Liver (tissue), 9 donors: ENCODE results near the gene ANKRD42. TPM values are rescaled to one million over a fixed set of nuclear protein-coding genes. Genes with fewer than 3 reads are reported as not detected.

Experiments
- DNase-seq: peaks from one replicate; pipeline ENCODE4 v3.0.0-alpha.2; 2017; ENCODE audit warnings: low spot score
- H3K27ac ChIP-seq, 2 donors: one replicate each; pipeline ENCODE4 v1.7.0; 2013; ENCODE audit warnings: inconsistent platforms in 2 of 2, low read length in 2 of 2, control low read depth in 1 of 2, low read depth in 1 of 2, mild to moderate bottlenecking in 1 of 2
- H3K27me3 ChIP-seq, 4 donors: one replicate each; pipeline versions ENCODE4 v1.6.1 to v1.7.0; 2013; ENCODE audit warnings: low read length in 3 of 4, inconsistent platforms in 1 of 4, mild to moderate bottlenecking in 1 of 4, moderate library complexity in 1 of 4; ENCODE audit not compliant: control insufficient read depth in 4 of 4, insufficient read depth in 4 of 4
- H3K36me3 ChIP-seq, 4 donors: one replicate each; pipeline versions ENCODE4 v1.6.1 to v1.7.0; 2013; ENCODE audit warnings: low read length in 3 of 4, mild to moderate bottlenecking in 3 of 4, low read depth in 1 of 4, moderate library complexity in 1 of 4; ENCODE audit not compliant: control insufficient read depth in 4 of 4, insufficient read depth in 3 of 4
- H3K4me1 ChIP-seq, 4 donors: one replicate each; pipeline versions ENCODE4 v1.6.1 to v1.7.0; 2013; ENCODE audit warnings: low read length in 3 of 4, mild to moderate bottlenecking in 3 of 4, moderate library complexity in 1 of 4; ENCODE audit not compliant: control insufficient read depth in 4 of 4, insufficient read depth in 4 of 4
- H3K4me3 ChIP-seq, 3 donors: one replicate each; pipeline versions ENCODE4 v1.6.1 to v1.7.0; 2013; ENCODE audit warnings: low read length in 3 of 3, control low read depth in 1 of 3, low read depth in 1 of 3, mild to moderate bottlenecking in 1 of 3
- H3K9ac ChIP-seq, 2 donors: one replicate each; pipeline ENCODE4 v1.7.0; 2013; ENCODE audit warnings: low read length in 2 of 2, mild to moderate bottlenecking in 2 of 2, moderate library complexity in 2 of 2, control low read depth in 1 of 2, low read depth in 1 of 2
- H3K9me3 ChIP-seq, 4 donors: one replicate each; pipeline versions ENCODE4 v1.6.1 to v1.7.0; 2013; ENCODE audit warnings: low read length in 3 of 4; ENCODE audit not compliant: control insufficient read depth in 4 of 4
- ATF3 ChIP-seq: IDR thresholded peaks from 2 replicates; pipeline ENCODE4 v1.6.1; 2016; ENCODE audit warnings: antibody characterized with exemption
- CTCF ChIP-seq: fragments of 150-350 bp; IDR thresholded peaks from 2 replicates; pipeline ENCODE4 v1.5.1; 2017; ENCODE audit warnings: improper control_type of control experiment, low read depth, low read length; ENCODE audit not compliant: missing input control
- EGR1 ChIP-seq, 2 donors: IDR thresholded peaks; 2 replicates each; pipeline ENCODE4 v1.6.1; 2016 to 2018; ENCODE audit warnings: antibody characterized with exemption in 2 of 2, low read depth in 2 of 2
- FOXA1 ChIP-seq: IDR thresholded peaks from 2 replicates; pipeline ENCODE4 v1.6.1; 2016; ENCODE audit warnings: antibody characterized with exemption
- FOXA2 ChIP-seq: IDR thresholded peaks from 2 replicates; pipeline ENCODE4 v1.6.1; 2016; ENCODE audit warnings: antibody characterized with exemption
- GABPA ChIP-seq, 2 donors: IDR thresholded peaks in 1 of 2; conservative IDR thresholded peaks in 1 of 2; 2 replicates each; pipeline ENCODE4 v1.6.1; 2016; ENCODE audit warnings: antibody characterized with exemption in 2 of 2, mild to moderate bottlenecking in 1 of 2, moderate library complexity in 1 of 2
- HNF4A ChIP-seq, 2 donors: conservative IDR thresholded peaks; 2 replicates each; pipeline ENCODE4 v1.6.1; 2016; ENCODE audit warnings: antibody characterized with exemption in 2 of 2, mild to moderate bottlenecking in 2 of 2
- HNF4G ChIP-seq: IDR thresholded peaks from 2 replicates; pipeline ENCODE4 v1.6.1; 2016; ENCODE audit warnings: antibody characterized with exemption
- JUND ChIP-seq, 2 donors: IDR thresholded peaks; 2 replicates each; pipeline ENCODE4 v1.6.1; 2016; ENCODE audit warnings: antibody characterized with exemption in 2 of 2
- MAX ChIP-seq: IDR thresholded peaks from 2 replicates; pipeline ENCODE4 v1.6.1; 2016; ENCODE audit warnings: antibody characterized with exemption
- NR2F2 ChIP-seq: IDR thresholded peaks from 2 replicates; pipeline ENCODE4 v1.6.1; 2016; ENCODE audit warnings: antibody characterized with exemption
- RAD21 ChIP-seq, 2 donors: IDR thresholded peaks; 2 replicates each; pipeline ENCODE4 v1.6.1; 2016; ENCODE audit warnings: antibody characterized with exemption in 2 of 2, mild to moderate bottlenecking in 2 of 2
- REST ChIP-seq: IDR thresholded peaks from 2 replicates; pipeline ENCODE4 v1.6.1; 2016; ENCODE audit warnings: antibody characterized with exemption, mild to moderate bottlenecking
- RXRA ChIP-seq, 2 donors: IDR thresholded peaks; 2 replicates each; pipeline ENCODE4 v1.6.1; 2017 to 2018; ENCODE audit warnings: antibody characterized with exemption in 2 of 2, mild to moderate bottlenecking in 1 of 2
- SP1 ChIP-seq: IDR thresholded peaks from 2 replicates; pipeline ENCODE4 v1.6.1; 2018; ENCODE audit warnings: antibody characterized with exemption, mild to moderate bottlenecking
- TAF1 ChIP-seq: conservative IDR thresholded peaks from 2 replicates; pipeline ENCODE4 v1.6.1; 2016; ENCODE audit warnings: antibody characterized with exemption, mild to moderate bottlenecking
- WGBS: extraction: QIAGEN DNeasy Blood & Tissue Kit; methylation state at CpG from one replicate; pipeline ENCODE4 v1.1.7; 2013; 5-methylcytosine and 5-hydroxymethylcytosine counted together
- polyA plus RNA-seq, 2 donors: library from polyadenylated mRNA; stranded (reverse) in 1 of 2; unstranded in 1 of 2; fragments of 200-250 nt in 1 of 2; fragments of >200 nt in 1 of 2; fragmentation: Nextera tagmentation in 1 of 2; extraction: Ambion mirVana in 1 of 2; gene quantifications; one replicate each; pipeline versions ENCODE4 v1.2.1 to v1.2.3, GENCODE V29; 2013 to 2015
- total RNA-seq, 2 donors: library from RNA; depleted of rRNA; stranded (reverse); fragments of >200 nt; gene quantifications; one replicate each; pipeline ENCODE4 v1.2.3, GENCODE V29; 2014
- donor health status: healthy.
- donor health status: healthy.
- donor health status: healthy.
- donor health status: healthy.
- donor health status: healthy.

The ANKRD42 gene
- total and polyA plus RNA-seq, 4 donors = 2.0 to 4.9 (median 2.4) TPM

GRCh38 chr11:83172551-83172950 lies 21.0 kb upstream of the ANKRD42 start:
- Histone ChIP-seq H3K4me1 (peaks cover 7 to 21% (median 14%) of the 10 kb centered on the region in 4 donors), H3K4me3 (no peak overlapping the region), H3K9ac (no peak overlapping the region), H3K27me3 (no peaks in the 10 kb centered on the region), H3K36me3 (peaks cover 17 to 44% (median 29%) of the 10 kb centered on the region in 4 donors), H3K9me3 (no peaks in the 10 kb centered on the region), H3K27ac (no peak overlapping the region)
- TF ChIP-seq FOXA1 = no peak
- TF ChIP-seq JUND (IDR thresholded peaks at IDR 0.05) = no peak
- TF ChIP-seq REST = no peak
- no peak for TF ChIP-seq EGR1 (IDR thresholded peaks at IDR 0.05; ENCODE audit: low read depth in 2 of 2)
- WGBS = 89% methylated on average over 4 of the region's 4 CpGs
- DNase-seq = no peak

GRCh38 chr11:83174008-83174407 lies 19.5 kb upstream of the ANKRD42 start:
- Histone ChIP-seq H3K9ac (no peak overlapping the region), H3K4me1 (peaks cover 7 to 21% (median 13%) of the 10 kb centered on the region in 4 donors), H3K9me3 (no peaks in the 10 kb centered on the region), H3K27me3 (no peaks in the 10 kb centered on the region), H3K36me3 (peaks cover 12 to 38% (median 23%) of the 10 kb centered on the region in 4 donors), H3K4me3 (no peak overlapping the region), H3K27ac (no peak overlapping the region)
- DNase-seq = no peak
- TF ChIP-seq SP1 = no peak
- no peak for TF ChIP-seq NR2F2
- no peak for TF ChIP-seq HNF4A (conservative IDR thresholded peaks at IDR 0.05)
- TF ChIP-seq JUND (IDR thresholded peaks at IDR 0.05) = no peak
- TF ChIP-seq CTCF = no peak
- no peak for TF ChIP-seq HNF4G
- TF ChIP-seq MAX = no peak
- TF ChIP-seq ATF3 = no peak
- no peak for TF ChIP-seq FOXA2
- no peak for TF ChIP-seq TAF1

GRCh38 chr11:83175815-83176214 lies 17.7 kb upstream of the ANKRD42 start:
- no peak for DNase-seq
- Histone ChIP-seq H3K4me3 (no peak overlapping the region), H3K27me3 (no peaks in the 10 kb centered on the region), H3K4me1 (peaks cover 5 to 9% (median 7%) of the 10 kb centered on the region in 4 donors), H3K9ac (no peak overlapping the region), H3K9me3 (no peaks in the 10 kb centered on the region), H3K27ac (no peak overlapping the region), H3K36me3 (peaks cover 9 to 40% (median 30%) of the 10 kb centered on the region in 4 donors)
- 66% methylated on average over 1 of the region's 1 CpG for WGBS
- no peak for TF ChIP-seq MAX
- no peak for TF ChIP-seq ATF3
- no peak for TF ChIP-seq RXRA (IDR thresholded peaks at IDR 0.05)
- no peak for TF ChIP-seq NR2F2
- no peak for TF ChIP-seq FOXA2
- TF ChIP-seq TAF1 = no peak
- no peak for TF ChIP-seq FOXA1
- no peak for TF ChIP-seq GABPA (IDR thresholded peaks at IDR 0.05 in 1 of 2, conservative IDR thresholded peaks at IDR 0.05 in 1 of 2)
- TF ChIP-seq RAD21 (IDR thresholded peaks at IDR 0.05) = no peak
- TF ChIP-seq HNF4G = no peak
- TF ChIP-seq EGR1 (IDR thresholded peaks at IDR 0.05; ENCODE audit: low read depth in 2 of 2) = no peak
